Liver (tissue), 9 donors: ENCODE data around the gene USP21. TPM values are rescaled to one million over a fixed set of nuclear protein-coding genes. Genes with fewer than 3 reads are reported as not detected.

Experiments
- DNase-seq: peaks from one replicate; pipeline ENCODE4 v3.0.0-alpha.2; 2017; ENCODE audit warnings: low spot score
- H3K27ac ChIP-seq, 2 donors: one replicate each; pipeline ENCODE4 v1.7.0; 2013; ENCODE audit warnings: inconsistent platforms in 2 of 2, low read length in 2 of 2, control low read depth in 1 of 2, low read depth in 1 of 2, mild to moderate bottlenecking in 1 of 2
- H3K27me3 ChIP-seq, 4 donors: one replicate each; pipeline versions ENCODE4 v1.6.1 to v1.7.0; 2013; ENCODE audit warnings: low read length in 3 of 4, inconsistent platforms in 1 of 4, mild to moderate bottlenecking in 1 of 4, moderate library complexity in 1 of 4; ENCODE audit not compliant: control insufficient read depth in 4 of 4, insufficient read depth in 4 of 4
- H3K36me3 ChIP-seq, 4 donors: one replicate each; pipeline versions ENCODE4 v1.6.1 to v1.7.0; 2013; ENCODE audit warnings: low read length in 3 of 4, mild to moderate bottlenecking in 3 of 4, low read depth in 1 of 4, moderate library complexity in 1 of 4; ENCODE audit not compliant: control insufficient read depth in 4 of 4, insufficient read depth in 3 of 4
- H3K4me1 ChIP-seq, 4 donors: one replicate each; pipeline versions ENCODE4 v1.6.1 to v1.7.0; 2013; ENCODE audit warnings: low read length in 3 of 4, mild to moderate bottlenecking in 3 of 4, moderate library complexity in 1 of 4; ENCODE audit not compliant: control insufficient read depth in 4 of 4, insufficient read depth in 4 of 4
- H3K4me3 ChIP-seq, 3 donors: one replicate each; pipeline versions ENCODE4 v1.6.1 to v1.7.0; 2013; ENCODE audit warnings: low read length in 3 of 3, control low read depth in 1 of 3, low read depth in 1 of 3, mild to moderate bottlenecking in 1 of 3
- H3K9ac ChIP-seq, 2 donors: one replicate each; pipeline ENCODE4 v1.7.0; 2013; ENCODE audit warnings: low read length in 2 of 2, mild to moderate bottlenecking in 2 of 2, moderate library complexity in 2 of 2, control low read depth in 1 of 2, low read depth in 1 of 2
- H3K9me3 ChIP-seq, 4 donors: one replicate each; pipeline versions ENCODE4 v1.6.1 to v1.7.0; 2013; ENCODE audit warnings: low read length in 3 of 4; ENCODE audit not compliant: control insufficient read depth in 4 of 4
- ATF3 ChIP-seq: IDR thresholded peaks from 2 replicates; pipeline ENCODE4 v1.6.1; 2016; ENCODE audit warnings: antibody characterized with exemption
- CTCF ChIP-seq: fragments of 150-350 bp; IDR thresholded peaks from 2 replicates; pipeline ENCODE4 v1.5.1; 2017; ENCODE audit warnings: improper control_type of control experiment, low read depth, low read length; ENCODE audit not compliant: missing input control
- EGR1 ChIP-seq, 2 donors: IDR thresholded peaks; 2 replicates each; pipeline ENCODE4 v1.6.1; 2016 to 2018; ENCODE audit warnings: antibody characterized with exemption in 2 of 2, low read depth in 2 of 2
- FOXA1 ChIP-seq: IDR thresholded peaks from 2 replicates; pipeline ENCODE4 v1.6.1; 2016; ENCODE audit warnings: antibody characterized with exemption
- FOXA2 ChIP-seq: IDR thresholded peaks from 2 replicates; pipeline ENCODE4 v1.6.1; 2016; ENCODE audit warnings: antibody characterized with exemption
- GABPA ChIP-seq, 2 donors: IDR thresholded peaks in 1 of 2; conservative IDR thresholded peaks in 1 of 2; 2 replicates each; pipeline ENCODE4 v1.6.1; 2016; ENCODE audit warnings: antibody characterized with exemption in 2 of 2, mild to moderate bottlenecking in 1 of 2, moderate library complexity in 1 of 2
- HNF4A ChIP-seq, 2 donors: conservative IDR thresholded peaks; 2 replicates each; pipeline ENCODE4 v1.6.1; 2016; ENCODE audit warnings: antibody characterized with exemption in 2 of 2, mild to moderate bottlenecking in 2 of 2
- HNF4G ChIP-seq: IDR thresholded peaks from 2 replicates; pipeline ENCODE4 v1.6.1; 2016; ENCODE audit warnings: antibody characterized with exemption
- JUND ChIP-seq, 2 donors: IDR thresholded peaks; 2 replicates each; pipeline ENCODE4 v1.6.1; 2016; ENCODE audit warnings: antibody characterized with exemption in 2 of 2
- MAX ChIP-seq: IDR thresholded peaks from 2 replicates; pipeline ENCODE4 v1.6.1; 2016; ENCODE audit warnings: antibody characterized with exemption
- NR2F2 ChIP-seq: IDR thresholded peaks from 2 replicates; pipeline ENCODE4 v1.6.1; 2016; ENCODE audit warnings: antibody characterized with exemption
- RAD21 ChIP-seq, 2 donors: IDR thresholded peaks; 2 replicates each; pipeline ENCODE4 v1.6.1; 2016; ENCODE audit warnings: antibody characterized with exemption in 2 of 2, mild to moderate bottlenecking in 2 of 2
- REST ChIP-seq: IDR thresholded peaks from 2 replicates; pipeline ENCODE4 v1.6.1; 2016; ENCODE audit warnings: antibody characterized with exemption, mild to moderate bottlenecking
- RXRA ChIP-seq, 2 donors: IDR thresholded peaks; 2 replicates each; pipeline ENCODE4 v1.6.1; 2017 to 2018; ENCODE audit warnings: antibody characterized with exemption in 2 of 2, mild to moderate bottlenecking in 1 of 2
- SP1 ChIP-seq: IDR thresholded peaks from 2 replicates; pipeline ENCODE4 v1.6.1; 2018; ENCODE audit warnings: antibody characterized with exemption, mild to moderate bottlenecking
- TAF1 ChIP-seq: conservative IDR thresholded peaks from 2 replicates; pipeline ENCODE4 v1.6.1; 2016; ENCODE audit warnings: antibody characterized with exemption, mild to moderate bottlenecking
- YY1 ChIP-seq: IDR thresholded peaks from 2 replicates; pipeline ENCODE4 v1.6.1; 2016; ENCODE audit warnings: antibody characterized with exemption, mild to moderate bottlenecking
- WGBS: extraction: QIAGEN DNeasy Blood & Tissue Kit; methylation state at CpG from one replicate; pipeline ENCODE4 v1.1.7; 2013; 5-methylcytosine and 5-hydroxymethylcytosine counted together
- polyA plus RNA-seq, 2 donors: library from polyadenylated mRNA; stranded (reverse) in 1 of 2; unstranded in 1 of 2; fragments of 200-250 nt in 1 of 2; fragments of >200 nt in 1 of 2; fragmentation: Nextera tagmentation in 1 of 2; extraction: Ambion mirVana in 1 of 2; gene quantifications; one replicate each; pipeline versions ENCODE4 v1.2.1 to v1.2.3, GENCODE V29; 2013 to 2015
- total RNA-seq, 2 donors: library from RNA; depleted of rRNA; stranded (reverse); fragments of >200 nt; gene quantifications; one replicate each; pipeline ENCODE4 v1.2.3, GENCODE V29; 2014
- TF ChIP-seq, protein P1 (sequence below): IDR thresholded peaks from 2 replicates; pipeline ENCODE4 v1.6.1; 2016; ENCODE audit warnings: antibody characterized with exemption
- donor health status: healthy.
- donor health status: healthy.
- donor health status: healthy.
- donor health status: healthy.
- donor health status: healthy.

The USP21 gene
- total and polyA plus RNA-seq, 4 donors: 4.1 to 9.0 (median 6.5) TPM

GRCh38 chr1:161161652-161162051 lies 2.4 kb downstream of the USP21 start:
- WGBS: 91% methylated on average over 5 of the region's 5 CpGs
- peaks cover 13 to 46% (median 28%) of the 10 kb centered on the region in 4 donors for H3K4me1 ChIP-seq
- H3K9me3 ChIP-seq: no peaks in the 10 kb centered on the region
- TF ChIP-seq MAX (no peak), FOXA1 (no peak), HNF4G (no peak), SP1 (no peak), HNF4A (conservative IDR thresholded peaks at IDR 0.05) (no peak), JUND (IDR thresholded peaks at IDR 0.05) (no peak), CTCF (no peak), RAD21 (IDR thresholded peaks at IDR 0.05) (no peak), RXRA (IDR thresholded peaks at IDR 0.05) (no peak), ATF3 (no peak), NR2F2 (no peak), EGR1 (IDR thresholded peaks at IDR 0.05; ENCODE audit: low read depth in 2 of 2) (no peak)
- TF ChIP-seq, protein P1, sequence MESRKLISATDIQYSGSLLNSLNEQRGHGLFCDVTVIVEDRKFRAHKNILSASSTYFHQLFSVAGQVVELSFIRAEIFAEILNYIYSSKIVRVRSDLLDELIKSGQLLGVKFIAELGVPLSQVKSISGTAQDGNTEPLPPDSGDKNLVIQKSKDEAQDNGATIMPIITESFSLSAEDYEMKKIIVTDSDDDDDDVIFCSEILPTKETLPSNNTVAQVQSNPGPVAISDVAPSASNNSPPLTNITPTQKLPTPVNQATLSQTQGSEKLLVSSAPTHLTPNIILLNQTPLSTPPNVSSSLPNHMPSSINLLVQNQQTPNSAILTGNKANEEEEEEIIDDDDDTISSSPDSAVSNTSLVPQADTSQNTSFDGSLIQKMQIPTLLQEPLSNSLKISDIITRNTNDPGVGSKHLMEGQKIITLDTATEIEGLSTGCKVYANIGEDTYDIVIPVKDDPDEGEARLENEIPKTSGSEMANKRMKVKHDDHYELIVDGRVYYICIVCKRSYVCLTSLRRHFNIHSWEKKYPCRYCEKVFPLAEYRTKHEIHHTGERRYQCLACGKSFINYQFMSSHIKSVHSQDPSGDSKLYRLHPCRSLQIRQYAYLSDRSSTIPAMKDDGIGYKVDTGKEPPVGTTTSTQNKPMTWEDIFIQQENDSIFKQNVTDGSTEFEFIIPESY: no peak
- no peak for DNase-seq
- no peaks in the 10 kb centered on the region for H3K27me3 ChIP-seq
- no peak overlapping the region for H3K4me3 ChIP-seq
- H3K36me3 ChIP-seq: peaks cover 0 to 25% (median 9%) of the 10 kb centered on the region in 4 donors
- H3K9ac ChIP-seq: no peak overlapping the region
- H3K27ac ChIP-seq: no peak overlapping the region

DNA sequence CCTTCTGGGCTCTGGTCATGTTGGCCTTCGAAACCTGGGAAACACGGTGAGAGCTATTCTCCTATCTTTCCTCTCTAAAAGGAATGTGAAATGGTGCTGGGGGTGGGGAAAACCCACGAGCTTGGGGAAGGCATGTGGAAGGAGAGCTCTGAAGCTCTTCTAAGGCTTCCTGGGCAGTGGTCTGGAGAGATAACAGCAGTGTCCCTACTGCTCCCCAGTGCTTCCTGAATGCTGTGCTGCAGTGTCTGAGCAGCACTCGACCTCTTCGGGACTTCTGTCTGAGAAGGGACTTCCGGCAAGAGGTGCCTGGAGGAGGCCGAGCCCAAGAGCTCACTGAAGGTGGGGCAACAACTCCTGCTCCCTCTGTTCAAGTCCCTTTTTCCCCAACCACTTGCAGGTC lies 2.8 kb downstream of the USP21 start:
- DNase-seq: no peak
- TF ChIP-seq, protein P1: no peak
- TF ChIP-seq EGR1 (IDR thresholded peaks at IDR 0.05; ENCODE audit: low read depth in 2 of 2): no peak
- no peak for TF ChIP-seq GABPA (IDR thresholded peaks at IDR 0.05 in 1 of 2, conservative IDR thresholded peaks at IDR 0.05 in 1 of 2)
- TF ChIP-seq MAX: no peak
- no peak for TF ChIP-seq RAD21 (IDR thresholded peaks at IDR 0.05)
- no peak for TF ChIP-seq ATF3
- TF ChIP-seq SP1: no peak
- TF ChIP-seq FOXA2: no peak
- no peak for TF ChIP-seq TAF1
- no peak for TF ChIP-seq JUND (IDR thresholded peaks at IDR 0.05)
- no peak for TF ChIP-seq HNF4A (conservative IDR thresholded peaks at IDR 0.05)
- TF ChIP-seq NR2F2: no peak
- TF ChIP-seq REST: no peak
- no peak for TF ChIP-seq YY1
- 80% methylated on average over 7 of the region's 7 CpGs for WGBS
- H3K9ac ChIP-seq: no peak overlapping the region
- H3K9me3 ChIP-seq: no peaks in the 10 kb centered on the region
- H3K4me3 ChIP-seq: no peak overlapping the region
- H3K27me3 ChIP-seq: no peaks in the 10 kb centered on the region
- peaks cover 0 to 25% (median 9%) of the 10 kb centered on the region in 4 donors for H3K36me3 ChIP-seq
- H3K4me1 ChIP-seq: peaks cover 15 to 50% (median 32%) of the 10 kb centered on the region in 4 donors
- H3K27ac ChIP-seq: no peak overlapping the region
